CD4-positive, CD25-positive, alpha-beta regulatory T cell (primary cell): ENCODE data around the gene HMX1. TPM values are rescaled to one million over a fixed set of nuclear protein-coding genes. Genes with fewer than 3 reads are reported as not detected.

Source experiments
- ATAC-seq, 2 donors: fragments of 150-1000 bp; cut with Tn5 transposase; one replicate each; pipeline ENCODE4 v1.10.0; 2021; ENCODE audit warnings: low read depth in 2 of 2, moderate number of reproducible peaks in 2 of 2, moderate library complexity in 1 of 2
- DNase-seq, 3 donors: peaks; one replicate each; pipeline versions ENCODE4 v3.0.0 to v3.0.0-alpha.2; 2012 to 2022; ENCODE audit warnings: mixed read lengths in 1 of 3
- H3K27ac ChIP-seq: one replicate; pipeline ENCODE4 v1.7.0; 2013; ENCODE audit warnings: mild to moderate bottlenecking, low read length; ENCODE audit not compliant: insufficient read depth, poor library complexity, severe bottlenecking
- H3K27me3 ChIP-seq: one replicate; pipeline ENCODE4 v1.7.0; 2013; ENCODE audit warnings: low read length; ENCODE audit not compliant: control insufficient read depth, insufficient read depth
- H3K36me3 ChIP-seq: one replicate; pipeline ENCODE4 v1.7.0; 2013; ENCODE audit warnings: mild to moderate bottlenecking, low read length, moderate library complexity; ENCODE audit not compliant: control insufficient read depth, insufficient read depth
- H3K4me1 ChIP-seq: 2 replicates; pipeline ENCODE4 v1.7.0; 2013; ENCODE audit warnings: mild to moderate bottlenecking, low read length; ENCODE audit not compliant: insufficient read depth, control insufficient read depth, poor library complexity, severe bottlenecking
- H3K4me3 ChIP-seq: one replicate; pipeline ENCODE4 v1.7.0; 2013; ENCODE audit warnings: low read depth, mild to moderate bottlenecking, low read length, moderate library complexity
- H3K9me3 ChIP-seq, 2 experiments: 1 replicate in 1 of 2; 2 replicates in 1 of 2; pipeline ENCODE4 v1.7.0; 2013; ENCODE audit warnings: low read length in 2 of 2, mild to moderate bottlenecking in 1 of 2, moderate library complexity in 1 of 2; ENCODE audit not compliant: control insufficient read depth in 2 of 2
- H3K27ac Mint-ChIP-seq, 3 donors: one replicate each; pipeline ENCODE4 v1.8.0; 2020 to 2022; ENCODE audit warnings: mild to moderate bottlenecking in 3 of 3, mixed read lengths in 3 of 3, moderate library complexity in 2 of 3
- H3K27me3 Mint-ChIP-seq: one replicate; pipeline ENCODE4 v1.8.0; 2022; ENCODE audit warnings: mild to moderate bottlenecking, mixed read lengths
- H3K36me3 Mint-ChIP-seq: one replicate; pipeline ENCODE4 v1.8.0; 2020; ENCODE audit warnings: mixed read lengths
- H3K4me1 Mint-ChIP-seq, 4 donors: one replicate each; pipeline ENCODE4 v1.8.0; 2020 to 2022; ENCODE audit warnings: mixed read lengths in 4 of 4, mild to moderate bottlenecking in 1 of 4
- H3K4me3 Mint-ChIP-seq, 4 donors: one replicate each; pipeline ENCODE4 v1.8.0; 2020 to 2022; ENCODE audit warnings: mild to moderate bottlenecking in 4 of 4, mixed read lengths in 4 of 4, moderate library complexity in 3 of 4
- H3K9me3 Mint-ChIP-seq, 7 donors: one replicate each; pipeline ENCODE4 v1.8.0; 2020 to 2022; ENCODE audit warnings: mixed read lengths in 7 of 7, mild to moderate bottlenecking in 3 of 7, moderate library complexity in 2 of 7
- polyA plus RNA-seq, 4 donors: library from polyadenylated mRNA; unstranded; fragments of 300-500 nt; fragmentation: Illumina TruSeq; gene quantifications; one replicate each; pipeline ENCODE4 v1.2.3, GENCODE V29; 2021
- total RNA-seq: library from RNA; stranded (reverse); gene quantifications from one replicate; pipeline ENCODE4 v1.2.3, GENCODE V29; 2022

HMX1 gene
- total and polyA plus RNA-seq, 5 donors from 2014 or later = not detected

DNA sequence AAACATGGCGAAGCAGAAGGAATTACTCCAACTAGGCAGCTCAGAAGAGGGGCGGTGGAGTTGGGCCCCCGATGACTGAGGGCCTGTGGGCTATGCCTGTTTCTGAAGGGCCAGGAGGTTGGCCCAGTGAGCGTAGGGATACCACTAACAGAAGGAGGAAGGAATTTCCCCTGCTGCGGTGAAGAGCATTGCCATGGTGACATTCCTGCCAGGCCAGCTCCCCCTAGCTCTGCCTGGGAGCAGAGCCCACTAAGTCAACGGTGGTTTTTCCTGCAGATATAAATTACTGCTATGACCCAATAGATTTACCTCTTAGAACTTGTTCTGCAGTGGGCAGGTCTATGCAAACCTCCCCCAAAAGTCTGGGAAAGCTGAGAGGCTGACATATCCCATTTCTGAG lies 28.9 kb upstream of the HMX1 start:
- peaks cover 0 to 9% (median 2%) of the 10 kb centered on the region in 7 donors for H3K9me3 Mint-ChIP-seq
- DNase-seq = no peak
- peaks cover 7 to 13% of the 10 kb centered on the region in 2 experiments for H3K9me3 ChIP-seq
- no peaks in the 10 kb centered on the region for H3K36me3 Mint-ChIP-seq
- H3K27me3 Mint-ChIP-seq = peaks cover 5% of the 10 kb centered on the region
- no peak overlapping the region for H3K4me3 Mint-ChIP-seq
- no peaks in the 10 kb centered on the region for H3K4me1 ChIP-seq
- H3K27me3 ChIP-seq = no peaks in the 10 kb centered on the region
- H3K36me3 ChIP-seq = no peaks in the 10 kb centered on the region
- H3K4me3 ChIP-seq = no peak overlapping the region
- H3K27ac ChIP-seq = no peak overlapping the region
- ATAC-seq = no peak
- H3K27ac Mint-ChIP-seq = no peak overlapping the region
- no peaks in the 10 kb centered on the region for H3K4me1 Mint-ChIP-seq

DNA sequence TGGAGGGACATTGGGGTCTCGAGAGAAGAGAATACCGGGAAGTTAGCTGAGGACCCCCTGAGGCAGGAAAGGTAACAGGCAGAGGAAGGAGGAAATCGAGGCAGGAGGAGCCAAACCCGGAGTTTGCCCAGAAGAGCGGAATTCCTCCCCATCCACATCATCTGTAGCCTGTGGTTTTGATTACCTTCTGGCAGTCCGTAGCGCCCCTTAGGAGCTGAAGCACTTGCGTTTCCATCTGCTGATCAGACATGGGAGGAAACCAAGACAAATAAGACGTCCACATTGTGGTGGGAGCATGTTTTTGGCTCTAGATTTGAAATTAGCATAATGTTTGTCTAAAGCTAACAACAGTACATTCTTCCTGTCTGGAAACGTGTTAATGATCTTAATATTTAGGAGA lies 26.8 kb upstream of the HMX1 start:
- Mint-ChIP-seq H3K4me3 (no peak overlapping the region), H3K9me3 (peaks cover 0 to 7% (median 4%) of the 10 kb centered on the region in 7 donors), H3K36me3 (no peaks in the 10 kb centered on the region), H3K27ac (no peak overlapping the region), H3K27me3 (peaks cover 12% of the 10 kb centered on the region), H3K4me1 (no peaks in the 10 kb centered on the region)
- H3K9me3 ChIP-seq = peaks cover 7 to 13% of the 10 kb centered on the region in 2 experiments
- H3K27ac ChIP-seq = no peak overlapping the region
- DNase-seq (no peak), ATAC-seq (no peak)
- H3K36me3 ChIP-seq = no peaks in the 10 kb centered on the region
- no peak overlapping the region for H3K4me3 ChIP-seq
- no peaks in the 10 kb centered on the region for H3K27me3 ChIP-seq
- H3K4me1 ChIP-seq = no peaks in the 10 kb centered on the region

DNA sequence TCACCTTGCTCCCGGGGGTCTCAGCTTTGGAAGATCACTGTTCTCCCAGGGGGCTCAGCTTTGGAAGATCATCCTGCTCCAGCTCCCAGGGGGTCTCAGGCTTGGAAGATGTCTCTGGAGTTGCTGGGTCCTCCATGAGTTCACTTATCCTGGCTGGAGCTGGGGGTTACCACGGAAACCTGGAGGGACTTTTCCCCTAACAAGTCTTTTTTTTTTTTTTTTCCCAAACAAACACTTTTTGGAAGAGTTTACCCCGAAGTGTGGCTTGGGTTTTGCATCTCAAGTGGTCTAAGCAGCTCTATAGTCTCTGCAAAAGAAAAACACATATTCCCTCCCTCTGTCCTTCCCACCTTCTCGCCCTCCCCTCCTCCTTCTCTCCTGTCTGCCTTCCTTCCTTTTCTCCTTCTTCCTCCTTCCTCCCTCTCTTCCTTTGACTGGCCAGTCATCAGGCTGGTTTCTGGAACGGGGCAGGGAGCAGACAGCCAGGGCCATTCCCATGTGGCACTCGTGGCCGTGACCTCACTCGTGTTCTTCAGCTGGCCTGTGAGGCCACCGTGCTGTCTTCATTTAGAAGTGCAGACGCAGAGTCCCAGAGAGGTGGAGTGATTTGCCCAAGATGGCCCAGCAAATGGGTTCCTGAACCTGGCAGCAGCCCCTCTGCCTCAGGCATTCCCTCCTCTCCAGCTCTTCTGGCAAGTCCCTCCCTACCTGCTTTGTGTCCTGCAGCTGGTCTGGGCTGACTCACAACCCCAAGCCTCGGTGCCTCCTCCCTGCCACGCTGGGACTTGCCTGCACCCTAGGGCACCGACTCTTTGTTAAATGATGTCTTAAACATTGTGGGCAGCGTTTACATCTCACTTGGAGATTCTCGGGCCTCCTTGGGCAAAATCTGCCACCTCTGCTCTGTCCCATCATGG lies 25.9 kb upstream of the HMX1 start:
- Histone ChIP-seq H3K27ac (no peak overlapping the region), H3K9me3 (peaks cover 7 to 13% of the 10 kb centered on the region in 2 experiments), H3K4me1 (no peaks in the 10 kb centered on the region), H3K4me3 (no peak overlapping the region), H3K36me3 (no peaks in the 10 kb centered on the region), H3K27me3 (no peaks in the 10 kb centered on the region)
- H3K36me3 Mint-ChIP-seq = no peaks in the 10 kb centered on the region
- peaks cover 0 to 7% (median 2%) of the 10 kb centered on the region in 7 donors for H3K9me3 Mint-ChIP-seq
- H3K27ac Mint-ChIP-seq = no peak overlapping the region
- DNase-seq = no peak
- ATAC-seq = no peak
- H3K4me1 Mint-ChIP-seq = no peaks in the 10 kb centered on the region
- no peak overlapping the region for H3K4me3 Mint-ChIP-seq
- peaks cover 12% of the 10 kb centered on the region for H3K27me3 Mint-ChIP-seq

DNA sequence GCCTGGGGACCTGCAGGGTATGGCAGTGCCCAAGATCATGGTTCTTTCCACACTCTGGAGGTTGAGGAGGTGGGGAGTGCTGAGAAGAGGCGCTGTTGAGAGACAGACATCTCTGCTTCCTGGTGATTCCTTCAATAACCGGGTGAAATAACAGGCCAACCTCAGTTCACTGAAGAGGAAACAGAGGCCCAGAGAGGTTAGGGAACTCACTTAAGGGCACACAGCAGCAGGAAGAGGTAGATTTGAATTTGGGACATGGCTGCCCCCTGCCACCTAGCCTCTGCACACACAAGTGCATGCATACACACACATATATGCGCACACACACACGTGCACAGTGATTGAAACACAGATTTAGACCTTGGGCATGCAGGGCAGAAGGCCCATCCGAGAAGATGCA lies 24.9 kb upstream of the HMX1 start:
- Mint-ChIP-seq H3K4me1 (no peaks in the 10 kb centered on the region), H3K36me3 (no peaks in the 10 kb centered on the region), H3K9me3 (peaks cover 0 to 4% (median 2%) of the 10 kb centered on the region in 7 donors), H3K27ac (no peak overlapping the region), H3K27me3 (peaks cover 12% of the 10 kb centered on the region), H3K4me3 (no peak overlapping the region)
- Histone ChIP-seq H3K36me3 (no peaks in the 10 kb centered on the region), H3K27me3 (no peaks in the 10 kb centered on the region), H3K4me1 (no peaks in the 10 kb centered on the region), H3K9me3 (peaks cover 3 to 8% of the 10 kb centered on the region in 2 experiments), H3K4me3 (no peak overlapping the region), H3K27ac (no peak overlapping the region)
- DNase-seq = no peak
- ATAC-seq = no peak

DNA sequence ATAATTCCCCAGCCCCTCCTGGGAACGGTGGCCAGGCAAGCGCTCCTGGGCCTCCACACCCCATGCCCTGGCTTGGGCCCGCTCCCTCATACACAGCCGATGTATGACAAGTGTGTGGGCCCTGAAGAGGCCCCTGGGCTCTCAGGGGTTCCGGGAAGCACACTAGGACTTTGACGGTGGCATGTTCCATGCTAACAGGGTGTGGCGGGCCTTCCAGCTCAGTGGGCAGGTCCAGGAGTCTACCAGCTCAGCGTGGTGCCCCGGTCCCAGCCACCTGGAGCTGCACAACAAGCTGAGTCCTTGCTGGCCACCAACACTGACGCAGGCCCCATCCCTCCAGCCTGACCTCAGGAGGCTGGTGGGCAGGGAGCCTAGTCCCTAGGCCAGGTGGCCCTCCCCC lies 24.4 kb upstream of the HMX1 start:
- Mint-ChIP-seq H3K27ac (no peak overlapping the region), H3K36me3 (no peaks in the 10 kb centered on the region)
- no peak overlapping the region for H3K27ac ChIP-seq

DNA sequence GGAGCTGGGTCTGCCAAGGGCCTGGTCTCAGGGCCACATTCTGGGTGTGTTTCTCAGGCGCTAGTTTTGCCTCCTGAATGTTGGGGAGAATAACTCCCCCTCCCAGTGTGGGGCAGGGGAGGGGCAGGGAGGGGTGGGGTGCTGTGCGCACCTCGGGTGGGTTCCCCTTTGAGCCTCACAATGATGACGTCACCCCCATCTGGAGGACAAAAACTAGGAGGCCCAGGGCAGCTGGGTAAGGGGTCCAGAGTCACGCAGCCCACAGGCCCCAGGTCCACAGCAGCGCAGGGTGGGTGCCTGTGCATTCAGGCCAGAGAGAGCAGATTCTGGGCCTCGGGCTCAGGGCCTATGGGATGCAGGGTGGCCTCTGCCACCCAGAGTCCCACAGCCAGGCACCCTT lies 23.7 kb upstream of the HMX1 start:
- no peak overlapping the region for H3K4me3 ChIP-seq
- no peak for ATAC-seq
- no peak for DNase-seq
- Mint-ChIP-seq H3K36me3 (no peaks in the 10 kb centered on the region), H3K27me3 (peaks cover 21% of the 10 kb centered on the region), H3K4me3 (no peak overlapping the region), H3K4me1 (no peaks in the 10 kb centered on the region), H3K9me3 (peaks cover 0 to 4% (median 0%) of the 10 kb centered on the region in 7 donors), H3K27ac (no peak overlapping the region)
- no peaks in the 10 kb centered on the region for H3K9me3 ChIP-seq
- H3K4me1 ChIP-seq = no peaks in the 10 kb centered on the region
- no peak overlapping the region for H3K27ac ChIP-seq
- H3K27me3 ChIP-seq = no peaks in the 10 kb centered on the region
- H3K36me3 ChIP-seq = no peaks in the 10 kb centered on the region

More for the DNA sequence above, 24.4 kb upstream of the HMX1 start:
- Histone ChIP-seq H3K9me3 (peaks cover 0 to 4% of the 10 kb centered on the region in 2 experiments), H3K36me3 (no peaks in the 10 kb centered on the region), H3K27me3 (no peaks in the 10 kb centered on the region), H3K4me1 (no peaks in the 10 kb centered on the region), H3K4me3 (no peak overlapping the region)
- no peaks in the 10 kb centered on the region for H3K4me1 Mint-ChIP-seq
- ATAC-seq = no peak
- no peak overlapping the region for H3K4me3 Mint-ChIP-seq
- peaks cover 0 to 4% (median 0%) of the 10 kb centered on the region in 7 donors for H3K9me3 Mint-ChIP-seq
- H3K27me3 Mint-ChIP-seq = peaks cover 16% of the 10 kb centered on the region
- DNase-seq = no peak

DNA sequence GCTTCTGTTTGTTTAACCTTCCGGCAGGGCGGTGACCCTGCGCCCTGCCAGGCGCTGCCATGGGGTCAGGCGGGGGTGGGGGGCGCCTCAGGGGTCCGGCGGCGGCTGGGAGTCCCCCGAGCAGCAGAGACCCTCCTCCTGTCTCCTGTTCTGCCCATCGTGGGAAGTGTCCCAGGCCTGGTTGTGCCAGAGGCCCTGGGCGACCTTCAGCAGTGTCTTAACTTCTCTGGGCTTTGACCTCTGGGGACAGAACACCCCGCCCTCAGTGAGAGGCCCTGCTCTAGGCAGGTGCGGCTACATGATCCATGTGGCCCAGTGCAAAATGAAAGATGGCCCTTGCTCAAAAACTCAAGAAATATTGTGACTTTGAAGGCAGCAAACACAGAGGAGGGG lies 22.8 kb upstream of the HMX1 start:
- no peaks in the 10 kb centered on the region for H3K27me3 ChIP-seq
- Mint-ChIP-seq H3K9me3 (peaks cover 0 to 4% (median 0%) of the 10 kb centered on the region in 7 donors), H3K27ac (no peak overlapping the region)

More for the DNA sequence above, 22.8 kb upstream of the HMX1 start:
- Histone ChIP-seq H3K4me3 (no peak overlapping the region), H3K36me3 (no peaks in the 10 kb centered on the region), H3K4me1 (no peaks in the 10 kb centered on the region), H3K27ac (no peak overlapping the region), H3K9me3 (no peaks in the 10 kb centered on the region)
- Mint-ChIP-seq H3K27me3 (peaks cover 27% of the 10 kb centered on the region), H3K4me1 (no peaks in the 10 kb centered on the region), H3K36me3 (no peaks in the 10 kb centered on the region), H3K4me3 (no peak overlapping the region)
- ATAC-seq (no peak), DNase-seq (no peak)
